ENCODE data around the gene KDM2B.

The KDM2B gene

GRCh38 chr12:121558956-121559355 lies 21.9 kb downstream of the KDM2B start:
- peak overlapping the region; percentile 97 for H3K27ac ChIP-seq (ENCODE audit: low read length)
- TF ChIP-seq CTCF (IDR thresholded peaks at IDR 0.05; ENCODE audit: low read depth, low read length): no peak
- no peak for TF ChIP-seq EZH2phosphoT487 (IDR thresholded peaks at IDR 0.05; ENCODE audit: low read depth)
- H2AFZ ChIP-seq (ENCODE audit: low read depth, low read length): no peak overlapping the region
- H3K79me2 ChIP-seq (ENCODE audit: low read length): peaks cover 82% of the 10 kb centered on the region
- H3K4me3 ChIP-seq (ENCODE audit: low read length): no peak overlapping the region
- peaks cover 86% of the 10 kb centered on the region for H3K4me1 ChIP-seq (ENCODE audit: low read length)
- peak overlapping the region; percentile 76 for H3K9ac ChIP-seq (ENCODE audit: low read length)
- H4K20me1 ChIP-seq (ENCODE audit: insufficient read depth, low read length): no peaks in the 10 kb centered on the region
- H3K36me3 ChIP-seq (replicated peaks; ENCODE audit: low read depth, low read length): peaks cover 35% of the 10 kb centered on the region
- no peaks in the 10 kb centered on the region for H3K27me3 ChIP-seq (ENCODE audit: low read depth, low read length)
- no peaks in the 10 kb centered on the region for H3K9me3 ChIP-seq (ENCODE audit: insufficient read depth, low read length)
- peak overlapping the region; percentile 37 for H3K4me2 ChIP-seq (ENCODE audit: low read length)

- peaks cover 48% of the 10 kb centered on the region for H3K79me2 ChIP-seq (ENCODE audit: low read length)
- H4K20me1 ChIP-seq (ENCODE audit: insufficient read depth, low read length): no peaks in the 10 kb centered on the region
- peaks cover 48% of the 10 kb centered on the region for H3K36me3 ChIP-seq (replicated peaks; ENCODE audit: low read depth, low read length)
Observed at GRCh38 chr12:121550974-121551634, 29.7 kb downstream of the KDM2B start.

GRCh38 chr12:121549075-121549474 lies 31.7 kb downstream of the KDM2B start:
- Histone ChIP-seq H3K4me1 (ENCODE audit: low read length) (peaks cover 30% of the 10 kb centered on the region), H3K9me3 (ENCODE audit: insufficient read depth, low read length) (no peaks in the 10 kb centered on the region), H3K27ac (ENCODE audit: low read length) (no peak overlapping the region), H3K9ac (ENCODE audit: low read length) (no peak overlapping the region), H3K4me2 (ENCODE audit: low read length) (no peak overlapping the region), H3K36me3 (replicated peaks; ENCODE audit: low read depth, low read length) (peaks cover 57% of the 10 kb centered on the region), H3K79me2 (ENCODE audit: low read length) (peaks cover 43% of the 10 kb centered on the region), H3K27me3 (ENCODE audit: low read depth, low read length) (no peaks in the 10 kb centered on the region), H2AFZ (ENCODE audit: low read depth, low read length) (no peak overlapping the region), H4K20me1 (ENCODE audit: insufficient read depth, low read length) (no peaks in the 10 kb centered on the region; the same call in 1 of the 2 replicates), H3K4me3 (ENCODE audit: low read length) (no peak overlapping the region)
- TF ChIP-seq CTCF (IDR thresholded peaks at IDR 0.05; ENCODE audit: low read depth, low read length): no peak

More at GRCh38 chr12:121550974-121551634, 29.7 kb downstream of the KDM2B start:
- Histone ChIP-seq H3K9me3 (ENCODE audit: insufficient read depth, low read length) (no peaks in the 10 kb centered on the region), H3K4me1 (ENCODE audit: low read length) (peaks cover 48% of the 10 kb centered on the region), H3K27me3 (ENCODE audit: low read depth, low read length) (no peaks in the 10 kb centered on the region), H2AFZ (ENCODE audit: low read depth, low read length) (no peak overlapping the region), H3K4me2 (ENCODE audit: low read length) (no peak overlapping the region), H3K9ac (ENCODE audit: low read length) (no peak overlapping the region), H3K27ac (ENCODE audit: low read length) (no peak overlapping the region), H3K4me3 (ENCODE audit: low read length) (no peak overlapping the region)
- TF ChIP-seq EZH2phosphoT487 (IDR thresholded peaks at IDR 0.05; ENCODE audit: low read depth): no peak

- Histone ChIP-seq H3K4me3 (ENCODE audit: low read length) (no peak overlapping the region), H3K9ac (ENCODE audit: low read length) (no peak overlapping the region), H4K20me1 (ENCODE audit: insufficient read depth, low read length) (no peaks in the 10 kb centered on the region; the same call in 1 of the 2 replicates), H3K36me3 (replicated peaks; ENCODE audit: low read depth, low read length) (peaks cover 55% of the 10 kb centered on the region), H2AFZ (ENCODE audit: low read depth, low read length) (no peak overlapping the region), H3K4me2 (ENCODE audit: low read length) (no peak overlapping the region), H3K9me3 (ENCODE audit: insufficient read depth, low read length) (no peaks in the 10 kb centered on the region), H3K79me2 (ENCODE audit: low read length) (peaks cover 32% of the 10 kb centered on the region), H3K27me3 (ENCODE audit: low read depth, low read length) (no peaks in the 10 kb centered on the region), H3K4me1 (ENCODE audit: low read length) (peaks cover 18% of the 10 kb centered on the region), H3K27ac (ENCODE audit: low read length) (no peak overlapping the region)
- TF ChIP-seq EZH2phosphoT487 (IDR thresholded peaks at IDR 0.05; ENCODE audit: low read depth): no peak
Observed at GRCh38 chr12:121545480-121545879, 35.3 kb downstream of the KDM2B start.

GRCh38 chr12:121543786-121544185 lies 37.0 kb downstream of the KDM2B start:
- H3K27me3 ChIP-seq (ENCODE audit: low read depth, low read length): no peaks in the 10 kb centered on the region
- H3K9ac ChIP-seq (ENCODE audit: low read length): no peak overlapping the region
- peaks cover 48% of the 10 kb centered on the region for H3K36me3 ChIP-seq (replicated peaks; ENCODE audit: low read depth, low read length)
- H3K4me1 ChIP-seq (ENCODE audit: low read length): peaks cover 32% of the 10 kb centered on the region
- TF ChIP-seq CTCF (IDR thresholded peaks at IDR 0.05; ENCODE audit: low read depth, low read length): no peak
- no peak for TF ChIP-seq EZH2phosphoT487 (IDR thresholded peaks at IDR 0.05; ENCODE audit: low read depth)
- H3K79me2 ChIP-seq (ENCODE audit: low read length): peaks cover 48% of the 10 kb centered on the region
- no peaks in the 10 kb centered on the region; the same call in 1 of the 2 replicates for H4K20me1 ChIP-seq (ENCODE audit: insufficient read depth, low read length)
- no peak overlapping the region for H3K4me3 ChIP-seq (ENCODE audit: low read length)
- no peak overlapping the region for H2AFZ ChIP-seq (ENCODE audit: low read depth, low read length)
- no peak overlapping the region for H3K4me2 ChIP-seq (ENCODE audit: low read length)
- no peaks in the 10 kb centered on the region for H3K9me3 ChIP-seq (ENCODE audit: insufficient read depth, low read length)
- no peak overlapping the region for H3K27ac ChIP-seq (ENCODE audit: low read length)

All from OCI-LY3 (cell line).